GM18951 (cell line): ENCODE measurements around the gene ARID3B.
"Not testable (repeated sequence)": the region's sequence is repeated elsewhere in the genome, so short reads cannot be mapped to it uniquely, and the experiment has no call there.

Source experiments
- POLR2A ChIP-seq: IDR thresholded peaks from 4 replicates; pipeline ENCODE4 v1.6.1; 2011; ENCODE audit warnings: mild to moderate bottlenecking; ENCODE audit not compliant: insufficient read length, insufficient read depth; ENCODE audit errors: extremely low read depth
- in situ Hi-C: fragments of 300-500 bp; cut with MboI; formaldehyde crosslinking; loops from one replicate; pipeline ENCODE4 v1.12.0; 2022; ENCODE audit warnings: low sequenced_read_pairs, mixed read lengths, inconsistent platforms; ENCODE audit not compliant: unreplicated experiment

ARID3B gene

GRCh38 chr15:74540761-74541493 is at the start of gene ARID3B:
Gene ARID3B (plus strand): TSS chr15:74541220. CDS start chr15:74543937, 2,717 bp downstream.
- in situ Hi-C loops = loop anchor here (5.0 kb wide), 1 partner anchor 34 kb away; no protein-coding TSS in a partner anchor
- TF ChIP-seq POLR2A = peak; percentile 87

- in situ Hi-C loops = no loop called here
Observed at GRCh38 chr15:74496648-74497047, 44.4 kb upstream of the ARID3B start.

GRCh38 chr15:74497584-74497983 is 43.4 kb upstream of the ARID3B start:
- in situ Hi-C loops = no loop called here
- TF ChIP-seq POLR2A = no peak

More at GRCh38 chr15:74496648-74497047, 44.4 kb upstream of the ARID3B start:
- no peak for TF ChIP-seq POLR2A

GRCh38 chr15:74499366-74499765 is 41.7 kb upstream of the ARID3B start:
- TF ChIP-seq POLR2A = no peak
- in situ Hi-C loops = no loop called here

- no peak for TF ChIP-seq POLR2A
- in situ Hi-C loops = no loop called here
Observed at GRCh38 chr15:74500401-74500800, 40.6 kb upstream of the ARID3B start.

- no peak for TF ChIP-seq POLR2A
- in situ Hi-C loops = no loop called here
Observed at GRCh38 chr15:74502301-74502700, 38.7 kb upstream of the ARID3B start.

GRCh38 chr15:74504418-74504817 is 36.6 kb upstream of the ARID3B start:
- in situ Hi-C loops = no loop called here
- no peak for TF ChIP-seq POLR2A

GRCh38 chr15:74504836-74505235 is 36.2 kb upstream of the ARID3B start:
- in situ Hi-C loops = loop anchor here (5.0 kb wide), 1 partner anchor 37 kb away; the partner anchor contains the start of gene ARID3B
- no peak for TF ChIP-seq POLR2A

GRCh38 chr15:74505837-74506514 is 35.0 kb upstream of the ARID3B start:
- no peak for TF ChIP-seq POLR2A
- in situ Hi-C loops = loop anchor here (5.0 kb wide), 1 partner anchor 36 kb away; the partner anchor contains the start of gene ARID3B

- in situ Hi-C loops = loop anchor here (5.0 kb wide), 1 partner anchor 36 kb away; the partner anchor contains the start of gene ARID3B
Observed at GRCh38 chr15:74506515-74506840, 34.5 kb upstream of the ARID3B start.

GRCh38 chr15:74511583-74511982 is 29.4 kb upstream of the ARID3B start:
- no peak for TF ChIP-seq POLR2A
- in situ Hi-C loops = no loop called here

More at GRCh38 chr15:74506515-74506840, 34.5 kb upstream of the ARID3B start:
- TF ChIP-seq POLR2A = no peak

- in situ Hi-C loops = not testable (repeated sequence)
Observed at GRCh38 chr15:74514059-74514458, 27.0 kb upstream of the ARID3B start.

- TF ChIP-seq POLR2A = no peak
Observed at GRCh38 chr15:74517096-74517495, 23.9 kb upstream of the ARID3B start.

GRCh38 chr15:74519311-74519710 is 21.7 kb upstream of the ARID3B start:
- no peak for TF ChIP-seq POLR2A
- in situ Hi-C loops = no loop called here

More at GRCh38 chr15:74517096-74517495, 23.9 kb upstream of the ARID3B start:
- in situ Hi-C loops = no loop called here

GRCh38 chr15:74520407-74520806 is 20.6 kb upstream of the ARID3B start:
- TF ChIP-seq POLR2A = no peak
- in situ Hi-C loops = no loop called here
